Gastroesophageal sphincter (tissue), 2 donors: ENCODE data around the gene RHOJ.

Source experiments
- EP300 ChIP-seq: sonication (generic); formaldehyde crosslinking; IDR thresholded peaks from one replicate; pipeline ENCODE4 v1.6.1; 2017; ENCODE audit warnings: antibody characterized with exemption, mild to moderate bottlenecking
- POLR2A ChIP-seq, 2 donors: fragments of 450-650 bp; IDR thresholded peaks; one replicate each; pipeline ENCODE4 v1.6.1; 2017; ENCODE audit warnings: antibody characterized with exemption in 2 of 2, mild to moderate bottlenecking in 2 of 2, moderate library complexity in 1 of 2

- no peak for TF ChIP-seq POLR2A (IDR thresholded peaks at IDR 0.05)
- TF ChIP-seq EP300: no peak
These were observed 25.3 kb downstream of the RHOJ start for GRCh38 chr14:63229330-63230059.
